ENCODE results near the gene TBXAS1. TPM values are rescaled to one million over a fixed set of nuclear protein-coding genes. Genes with fewer than 3 reads are reported as not detected.
A peak's percentile ranks its signal among the peaks of the same experiment; 100 is the strongest.

TBXAS1 gene
- polyA plus RNA-seq, 6 donors from 2014 or later: 0.57 to 4.2 (median 2.5) TPM

DNA sequence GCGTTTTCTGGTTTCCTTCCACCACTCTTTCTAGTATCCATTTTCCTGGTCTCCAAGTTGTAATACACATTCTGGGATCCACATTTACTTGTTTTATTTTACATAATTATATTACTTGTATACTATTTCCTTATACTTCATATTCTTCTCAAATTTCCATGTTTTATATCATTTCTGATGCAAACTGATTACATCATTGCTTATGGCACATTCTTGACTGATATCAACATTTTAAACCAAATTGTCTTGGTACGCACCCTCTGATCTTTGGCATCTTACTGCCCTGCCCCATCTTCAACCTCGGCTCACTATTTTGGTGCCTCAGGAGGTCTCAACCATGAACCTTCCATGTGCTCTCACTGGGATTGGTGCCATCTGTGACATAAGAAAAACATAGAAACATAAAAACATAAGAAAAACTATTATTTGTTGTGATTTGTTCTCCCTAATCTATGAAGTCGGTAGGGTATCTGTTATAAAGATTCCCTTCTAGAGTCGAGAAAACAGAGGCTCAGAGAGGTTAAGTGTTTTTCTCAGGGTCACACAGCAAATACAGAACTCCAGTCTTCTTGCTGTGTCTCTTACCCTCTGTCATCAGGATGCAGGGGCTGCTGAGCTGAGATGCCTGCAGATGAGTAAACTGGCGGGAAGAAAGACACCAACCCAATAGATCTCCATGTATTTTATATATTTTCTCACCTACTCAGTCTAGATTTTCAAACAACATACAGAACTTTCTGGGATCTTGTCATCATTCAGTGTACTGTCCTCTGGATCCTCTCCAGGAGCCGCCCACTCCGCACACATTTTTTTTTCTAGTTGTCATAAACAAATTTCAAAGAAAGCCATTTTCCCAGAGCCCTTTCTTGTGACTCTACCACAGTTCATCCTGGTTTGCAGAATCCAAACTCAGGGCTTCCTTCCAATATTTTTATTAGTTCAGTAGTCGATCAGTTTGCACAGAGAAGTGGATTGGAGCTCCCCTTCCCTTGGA is 154.2 kb downstream of the TBXAS1 start:
- Mint-ChIP-seq H3K27ac (no peak overlapping the region), H3K9me3 (no peaks in the 10 kb centered on the region), H3K4me3 (peak overlapping the region in 1 of 8 donors; percentile 5), H3K4me1 (peaks cover 0 to 6% (median 5%) of the 10 kb centered on the region in 3 donors), H3K36me3 (no peaks in the 10 kb centered on the region), H3K27me3 (no peaks in the 10 kb centered on the region)
- no peak for DNase-seq
- ATAC-seq (ENCODE audit: low read depth in 2 of 2): no peak

DNA sequence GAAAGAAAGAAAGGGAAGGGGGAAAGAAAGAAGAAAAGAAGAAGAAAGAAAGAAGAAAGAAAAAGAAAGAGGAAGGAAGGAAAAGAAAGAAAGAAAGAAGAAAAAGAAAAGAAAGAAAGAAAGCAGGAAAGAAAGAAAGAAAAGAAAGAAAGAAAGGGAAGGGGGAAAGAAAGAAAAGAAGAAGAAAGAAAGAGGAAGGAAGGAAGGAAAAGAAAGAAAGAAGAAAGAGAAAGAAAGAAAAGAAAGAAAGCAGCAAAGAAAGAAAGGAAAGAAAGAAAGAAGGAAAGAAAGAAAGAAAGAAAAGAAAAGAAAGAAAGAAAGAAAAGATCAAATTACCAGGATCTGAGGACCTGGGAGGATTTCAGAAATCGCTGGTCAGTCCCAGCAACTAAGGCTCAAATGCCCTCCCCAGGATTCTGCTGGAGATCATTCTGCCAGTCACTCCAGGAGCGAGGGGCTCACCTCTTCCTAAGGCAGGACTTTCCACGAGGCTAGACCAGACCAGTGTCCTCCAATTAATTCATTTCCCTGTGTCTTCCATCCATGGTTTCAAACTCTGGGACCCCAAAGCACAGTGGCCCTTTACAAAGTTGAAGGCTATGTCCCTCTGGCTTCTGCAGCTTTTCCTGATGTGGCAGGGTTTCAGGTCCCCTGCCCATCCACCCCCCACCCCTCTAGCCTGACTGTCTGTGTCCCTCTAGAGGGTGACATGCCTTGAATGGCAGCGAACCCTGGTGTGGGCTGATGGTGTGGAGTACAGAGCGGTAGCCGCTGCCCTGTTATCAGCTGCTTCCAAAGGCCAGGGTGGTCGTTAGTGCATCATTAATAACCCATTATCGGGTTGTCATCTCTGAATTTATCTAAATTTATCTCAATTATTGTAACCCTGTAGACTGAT is 155.8 kb downstream of the TBXAS1 start:
- H3K36me3 Mint-ChIP-seq: no peaks in the 10 kb centered on the region
- ATAC-seq (ENCODE audit: low read depth in 2 of 2) (no peak), DNase-seq (no peak)
- no peak overlapping the region for H3K4me3 Mint-ChIP-seq
- H3K9me3 Mint-ChIP-seq: no peaks in the 10 kb centered on the region
- H3K4me1 Mint-ChIP-seq: peaks cover 6 to 11% (median 7%) of the 10 kb centered on the region in 3 donors
- H3K27ac Mint-ChIP-seq: peak overlapping the region in 2 of 6 donors; percentile 36 to 49
- H3K27me3 Mint-ChIP-seq: peaks cover 0 to 4% (median 0%) of the 10 kb centered on the region in 3 donors

GRCh38 chr7:139985811-139986210 is 156.7 kb downstream of the TBXAS1 start:
- Mint-ChIP-seq H3K9me3 (no peaks in the 10 kb centered on the region), H3K27ac (peak overlapping the region in 1 of 6 donors; percentile 69), H3K27me3 (peaks cover 0 to 5% (median 0%) of the 10 kb centered on the region in 3 donors), H3K4me3 (no peak overlapping the region), H3K4me1 (peaks cover 9 to 14% (median 13%) of the 10 kb centered on the region in 3 donors), H3K36me3 (no peaks in the 10 kb centered on the region)
- ATAC-seq (ENCODE audit: low read depth in 2 of 2): no peak
- DNase-seq: no peak

GRCh38 chr7:139987691-139988516 is 158.8 kb downstream of the TBXAS1 start:
- Mint-ChIP-seq H3K27ac (no peak overlapping the region), H3K4me3 (no peak overlapping the region), H3K9me3 (no peaks in the 10 kb centered on the region), H3K4me1 (peaks cover 9 to 14% (median 13%) of the 10 kb centered on the region in 3 donors), H3K36me3 (no peaks in the 10 kb centered on the region), H3K27me3 (peaks cover 0 to 5% (median 0%) of the 10 kb centered on the region in 3 donors)
- ATAC-seq (ENCODE audit: low read depth in 2 of 2) (no peak), DNase-seq (no peak)

GRCh38 chr7:139989366-139990141 is 160.5 kb downstream of the TBXAS1 start:
- DNase-seq (no peak), ATAC-seq (ENCODE audit: low read depth in 2 of 2) (no peak)
- Mint-ChIP-seq H3K9me3 (no peaks in the 10 kb centered on the region), H3K4me3 (no peak overlapping the region), H3K27ac (peak overlapping the region in 1 of 6 donors; percentile 29), H3K27me3 (peaks cover 0 to 5% (median 0%) of the 10 kb centered on the region in 3 donors), H3K4me1 (peaks cover 7 to 14% (median 13%) of the 10 kb centered on the region in 3 donors), H3K36me3 (no peaks in the 10 kb centered on the region)

- H3K27ac Mint-ChIP-seq: peak overlapping the region in 2 of 6 donors; percentile 18 to 63
- no peaks in the 10 kb centered on the region for H3K36me3 Mint-ChIP-seq
- DNase-seq (no peak), ATAC-seq (ENCODE audit: low read depth in 2 of 2) (no peak)
- H3K4me1 Mint-ChIP-seq: peaks cover 7 to 14% (median 13%) of the 10 kb centered on the region in 3 donors
- no peaks in the 10 kb centered on the region for H3K9me3 Mint-ChIP-seq
- H3K27me3 Mint-ChIP-seq: peaks cover 0 to 5% (median 0%) of the 10 kb centered on the region in 3 donors
- peak overlapping the region in 1 of 8 donors; percentile 28 for H3K4me3 Mint-ChIP-seq
Measured at GRCh38 chr7:139990142-139990535, 161.1 kb downstream of the TBXAS1 start.

DNA sequence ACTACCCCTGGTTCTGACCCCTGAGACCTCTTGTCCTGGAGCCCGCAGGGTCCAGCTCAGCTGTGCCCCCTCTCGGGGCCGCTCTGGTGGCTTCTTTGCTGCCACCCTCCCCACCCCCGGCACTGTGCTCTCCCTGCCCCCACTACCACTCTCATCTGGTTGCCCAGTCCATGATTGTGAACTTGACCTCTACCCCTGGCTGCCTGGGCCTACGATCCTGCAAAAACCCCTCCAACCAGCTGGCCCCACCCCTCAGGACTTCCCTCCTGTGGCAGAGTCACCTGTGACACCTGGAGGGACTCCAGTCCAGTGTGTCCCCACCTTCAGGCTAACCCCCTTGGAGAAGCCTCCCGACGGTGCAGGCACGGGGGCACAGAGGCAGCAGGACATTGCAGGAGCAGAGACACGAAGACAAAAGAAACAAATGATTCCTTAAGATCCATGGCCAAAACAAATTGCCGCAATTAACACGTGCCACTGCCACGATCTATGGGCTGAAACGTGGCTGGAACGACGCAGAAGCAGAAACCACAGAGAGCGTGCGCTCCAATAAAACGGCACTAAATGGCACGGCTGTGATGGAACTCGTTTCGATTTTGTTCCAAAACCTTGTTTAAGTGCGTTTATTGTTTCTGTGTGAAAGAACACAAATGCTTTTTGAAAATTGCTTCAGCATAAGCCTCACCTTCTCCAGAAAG is 161.7 kb downstream of the TBXAS1 start:
- peak overlapping the region in 1 of 6 donors; percentile 57 for H3K27ac Mint-ChIP-seq
- no peak for ATAC-seq (ENCODE audit: low read depth in 2 of 2)
- peaks cover 7 to 14% (median 13%) of the 10 kb centered on the region in 3 donors for H3K4me1 Mint-ChIP-seq
- no peak for DNase-seq
- H3K27me3 Mint-ChIP-seq: peaks cover 0 to 5% (median 0%) of the 10 kb centered on the region in 3 donors
- no peaks in the 10 kb centered on the region for H3K36me3 Mint-ChIP-seq
- H3K9me3 Mint-ChIP-seq: no peaks in the 10 kb centered on the region
- no peak overlapping the region for H3K4me3 Mint-ChIP-seq

- peak overlapping the region in 2 of 6 donors; percentile 14 to 58 for H3K27ac Mint-ChIP-seq
- peaks cover 7 to 14% (median 13%) of the 10 kb centered on the region in 3 donors for H3K4me1 Mint-ChIP-seq
- H3K36me3 Mint-ChIP-seq: no peaks in the 10 kb centered on the region
- no peaks in the 10 kb centered on the region for H3K9me3 Mint-ChIP-seq
- ATAC-seq (ENCODE audit: low read depth in 2 of 2) (no peak), DNase-seq (no peak)
- peaks cover 0 to 5% (median 0%) of the 10 kb centered on the region in 3 donors for H3K27me3 Mint-ChIP-seq
- H3K4me3 Mint-ChIP-seq: no peak overlapping the region
Measured at GRCh38 chr7:139991269-139991666, 162.2 kb downstream of the TBXAS1 start.

DNA sequence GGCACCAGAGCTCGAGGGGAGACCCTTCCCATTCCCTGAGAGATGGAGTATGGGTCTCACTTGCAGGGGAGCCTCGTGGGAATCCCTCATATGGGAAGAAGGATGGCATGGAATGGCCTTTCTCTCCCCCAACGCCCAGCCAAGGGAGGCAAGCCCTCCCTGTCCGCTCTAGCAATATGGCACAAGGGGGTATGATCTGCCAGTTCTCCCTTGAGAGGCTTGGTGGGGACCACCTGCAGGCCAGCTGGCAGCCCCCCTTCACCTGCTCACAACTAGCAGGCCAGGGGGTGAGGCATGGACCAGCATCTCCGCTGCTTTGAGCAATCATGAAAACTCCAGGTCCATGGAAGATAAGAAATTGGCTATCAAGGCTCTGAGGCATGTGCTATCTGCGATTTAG is 162.8 kb downstream of the TBXAS1 start:
- no peaks in the 10 kb centered on the region for H3K36me3 Mint-ChIP-seq
- no peaks in the 10 kb centered on the region for H3K9me3 Mint-ChIP-seq
- no peak for DNase-seq
- H3K4me1 Mint-ChIP-seq: peaks cover 7 to 14% (median 13%) of the 10 kb centered on the region in 3 donors
- no peak overlapping the region for H3K4me3 Mint-ChIP-seq
- no peak overlapping the region for H3K27ac Mint-ChIP-seq
- peaks cover 0 to 6% (median 5%) of the 10 kb centered on the region in 3 donors for H3K27me3 Mint-ChIP-seq
- ATAC-seq (ENCODE audit: low read depth in 2 of 2): no peak

- Mint-ChIP-seq H3K27me3 (peaks cover 0 to 6% (median 5%) of the 10 kb centered on the region in 3 donors), H3K27ac (no peak overlapping the region), H3K4me1 (peaks cover 7 to 14% (median 13%) of the 10 kb centered on the region in 3 donors), H3K36me3 (no peaks in the 10 kb centered on the region), H3K9me3 (no peaks in the 10 kb centered on the region), H3K4me3 (no peak overlapping the region)
- no peak for ATAC-seq (ENCODE audit: low read depth in 2 of 2)
- DNase-seq: no peak
Measured at GRCh38 chr7:139992353-139993044, 163.4 kb downstream of the TBXAS1 start.

GRCh38 chr7:139993169-139993568 is 164.1 kb downstream of the TBXAS1 start:
- no peak overlapping the region for H3K27ac Mint-ChIP-seq
- no peaks in the 10 kb centered on the region for H3K9me3 Mint-ChIP-seq
- peaks cover 7 to 14% (median 13%) of the 10 kb centered on the region in 3 donors for H3K4me1 Mint-ChIP-seq
- DNase-seq (no peak), ATAC-seq (ENCODE audit: low read depth in 2 of 2) (no peak)
- H3K36me3 Mint-ChIP-seq: no peaks in the 10 kb centered on the region
- no peak overlapping the region for H3K4me3 Mint-ChIP-seq
- H3K27me3 Mint-ChIP-seq: peaks cover 0 to 6% (median 5%) of the 10 kb centered on the region in 3 donors

Measured in naive B cell (primary cell).